ENCODE measurements around the gene NQO2.
"Not testable (repeated sequence)": the region's sequence is repeated elsewhere in the genome, so short reads cannot be mapped to it uniquely, and the experiment has no call there.

NQO2 gene

DNA sequence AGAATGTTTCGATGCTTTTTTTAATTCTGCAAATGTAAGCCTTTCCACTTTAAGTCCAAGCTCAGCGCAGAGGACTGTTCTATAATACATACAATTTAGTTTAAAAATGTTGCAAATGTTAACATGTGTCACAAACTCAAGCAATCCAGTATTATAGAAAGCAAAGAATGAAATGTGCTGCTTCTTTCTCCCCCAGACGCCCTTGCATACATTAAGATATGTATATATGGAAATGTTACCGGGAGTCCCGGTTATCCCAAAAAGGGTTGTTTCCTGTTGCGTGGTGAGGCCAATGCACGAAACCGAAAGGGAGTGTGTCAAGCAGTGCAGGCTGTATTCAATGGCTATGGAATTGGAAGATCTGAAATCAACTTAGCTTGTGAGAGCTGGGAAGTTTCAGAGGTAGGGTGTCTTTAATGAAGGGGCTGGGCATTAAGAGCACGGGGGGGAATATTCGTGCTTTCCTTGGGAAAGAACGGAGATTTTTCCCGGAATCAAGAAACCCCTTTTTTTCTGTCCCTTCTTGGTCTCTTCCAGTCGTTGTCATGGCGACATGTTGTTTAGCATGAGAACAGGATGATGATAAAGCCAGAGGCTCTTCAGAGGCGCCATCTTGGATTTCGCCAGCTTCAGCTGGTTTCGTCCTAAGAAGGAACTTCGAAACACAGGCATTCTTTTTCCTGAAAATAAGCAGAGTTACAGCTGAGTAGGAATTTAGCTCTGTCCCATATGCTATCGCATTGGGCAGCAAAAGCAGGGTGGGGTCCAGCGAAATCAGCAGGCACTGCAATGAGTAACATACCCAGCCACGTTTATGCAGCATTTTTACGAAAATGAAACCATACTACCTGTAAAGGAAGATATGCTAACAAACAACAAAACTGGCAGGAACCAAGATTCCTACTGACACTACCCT lies 10.1 kb upstream of the NQO2 start:
- DNase-seq (ENCODE audit: low read depth): no peak

DNA sequence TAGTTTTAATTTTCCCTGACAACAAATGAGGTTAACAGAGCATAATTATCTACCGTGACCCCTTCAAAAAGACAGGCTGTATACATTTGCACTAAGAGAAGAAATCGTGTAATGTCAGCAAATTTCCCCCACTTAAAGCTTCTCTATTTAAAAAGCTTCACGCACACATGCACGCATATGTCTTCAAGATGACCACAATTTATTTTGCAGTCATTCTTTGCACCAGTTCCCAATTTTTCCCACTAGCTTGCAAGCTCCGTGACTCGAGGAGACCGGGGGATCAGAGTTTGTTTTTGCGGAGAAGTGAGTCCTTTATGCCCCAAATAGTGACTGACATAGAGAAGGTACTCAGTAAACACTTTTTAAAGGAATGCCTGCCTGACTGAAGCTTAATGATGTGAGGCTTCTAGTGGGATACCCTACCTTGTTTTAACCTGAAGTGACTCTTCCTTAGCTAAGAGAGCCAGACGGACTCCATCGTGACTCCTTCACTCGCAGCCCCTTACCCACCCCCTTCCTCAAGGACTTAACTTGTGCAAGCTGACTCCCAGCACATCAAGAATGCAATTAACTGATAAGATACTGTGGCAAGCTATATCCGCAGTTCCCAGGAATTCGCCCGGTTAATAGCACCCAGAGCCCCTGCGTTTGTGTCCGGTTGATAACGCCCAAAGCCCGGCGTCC lies 9.3 kb upstream of the NQO2 start:
- no peak for DNase-seq (ENCODE audit: low read depth)

- no peak for DNase-seq (ENCODE audit: low read depth)
Observed at GRCh38 chr6:2990932-2991506, 8.7 kb upstream of the NQO2 start.

- no peak for DNase-seq (ENCODE audit: low read depth)
Observed at GRCh38 chr6:2992330-2992979, 7.2 kb upstream of the NQO2 start.

- DNase-seq (ENCODE audit: low read depth): no peak
Observed at GRCh38 chr6:2993755-2994317, 5.9 kb upstream of the NQO2 start.

GRCh38 chr6:2998249-2998997 lies 1.3 kb upstream of the NQO2 start:
- DNase-seq (ENCODE audit: low read depth): not testable (repeated sequence)

DNA sequence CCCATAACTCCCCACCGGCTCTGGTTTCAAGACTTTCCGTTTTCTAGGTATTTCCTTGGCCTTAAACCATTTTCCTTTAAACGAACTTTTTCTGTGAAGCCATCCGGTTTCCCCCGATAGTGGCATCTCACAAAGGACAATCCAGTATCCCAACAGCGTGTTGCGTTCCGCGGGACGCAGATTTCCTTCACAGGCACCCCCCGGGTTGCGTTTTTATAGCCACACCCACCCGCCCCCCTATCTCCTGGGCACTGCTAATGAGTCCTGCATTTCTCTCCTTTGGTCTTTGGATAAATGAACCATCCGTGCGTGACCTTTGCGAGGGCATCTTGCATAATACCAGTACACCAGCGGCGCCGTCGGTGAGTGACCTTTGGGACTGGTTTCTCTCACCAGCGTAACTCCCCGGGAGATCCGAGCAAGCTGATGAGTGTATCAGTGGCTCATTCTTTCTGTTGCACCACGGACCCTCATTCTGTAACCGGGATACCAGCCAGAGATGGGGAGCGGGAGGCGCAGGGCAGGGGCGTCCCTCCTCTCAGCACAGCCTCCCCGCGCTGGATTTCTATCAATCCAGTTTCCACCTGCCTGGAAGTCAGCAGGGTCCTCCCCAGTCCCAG lies 586 bp upstream of the NQO2 start:
- DNase-seq (ENCODE audit: low read depth): no peak

GRCh38 chr6:3001146-3001772 lies 1.6 kb downstream of the NQO2 start:
- no peak for DNase-seq (ENCODE audit: low read depth)

DNA sequence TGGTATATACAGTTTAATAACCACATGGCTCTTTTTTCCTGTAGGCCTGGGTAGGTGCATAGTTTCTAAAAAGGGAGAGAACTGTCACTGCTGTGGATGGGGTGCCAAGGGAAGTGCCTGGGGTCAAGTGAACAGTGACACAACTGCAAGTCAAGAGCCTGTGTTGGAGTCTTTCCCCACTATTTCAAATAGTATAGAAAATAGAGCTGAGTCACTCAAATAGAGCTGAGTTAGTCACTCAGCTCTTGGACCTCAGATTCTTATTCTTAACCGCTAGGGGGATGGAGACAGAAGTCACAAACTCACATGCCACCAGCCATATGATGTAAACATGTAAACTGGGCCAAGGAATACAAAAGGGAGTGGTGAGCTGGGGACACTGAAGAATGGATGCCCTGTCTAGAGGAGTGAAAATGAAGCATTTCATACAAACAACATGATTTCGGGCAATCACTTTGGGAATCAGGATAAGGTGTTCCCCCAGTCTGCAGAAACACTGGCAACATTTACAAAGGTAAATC lies 2.1 kb downstream of the NQO2 start:
- DNase-seq (ENCODE audit: low read depth): no peak

DNA sequence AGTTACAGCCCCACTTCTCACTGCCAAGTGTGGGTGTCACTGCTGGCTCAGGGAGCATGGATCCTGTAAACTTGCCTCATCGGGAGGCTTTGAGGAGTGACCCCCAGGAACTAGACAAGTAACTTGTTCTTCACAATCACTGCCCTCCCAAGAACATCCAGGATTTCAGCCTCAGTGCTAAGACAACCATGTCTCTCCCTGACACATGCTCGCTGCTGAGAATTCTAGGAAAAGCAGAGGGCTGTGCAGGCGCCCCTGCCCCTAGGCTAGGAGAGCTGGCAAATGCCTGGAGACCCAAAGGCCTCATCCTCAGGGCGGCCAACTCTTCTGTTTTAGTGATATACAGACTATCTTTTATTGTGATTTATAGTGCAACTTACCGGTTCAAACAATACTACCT lies 3.5 kb downstream of the NQO2 start:
- DNase-seq (ENCODE audit: low read depth): not testable (repeated sequence)

DNA sequence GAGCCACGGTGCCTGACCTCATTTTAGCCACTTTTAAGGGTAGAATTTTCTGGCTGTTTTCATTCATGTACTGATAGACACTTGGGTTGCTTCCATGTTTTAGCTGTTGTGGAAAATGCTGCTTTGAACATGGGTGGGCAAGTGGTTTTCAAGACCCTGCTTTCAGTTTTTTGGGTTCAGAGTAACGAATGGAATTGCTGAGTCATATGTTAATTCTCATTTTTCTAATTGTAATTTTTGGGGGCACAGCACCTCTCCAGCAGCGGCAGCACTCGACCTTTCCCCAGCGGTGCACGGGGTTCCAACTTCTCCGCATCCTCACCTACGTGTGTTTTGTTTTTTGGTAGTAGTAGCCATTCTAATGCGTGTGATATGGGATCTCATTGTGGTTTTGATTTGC lies 5.4 kb downstream of the NQO2 start:
- no peak for DNase-seq (ENCODE audit: low read depth)

- no peak for DNase-seq (ENCODE audit: low read depth)
Observed at GRCh38 chr6:3005874-3006273, 6.2 kb downstream of the NQO2 start.

DNA sequence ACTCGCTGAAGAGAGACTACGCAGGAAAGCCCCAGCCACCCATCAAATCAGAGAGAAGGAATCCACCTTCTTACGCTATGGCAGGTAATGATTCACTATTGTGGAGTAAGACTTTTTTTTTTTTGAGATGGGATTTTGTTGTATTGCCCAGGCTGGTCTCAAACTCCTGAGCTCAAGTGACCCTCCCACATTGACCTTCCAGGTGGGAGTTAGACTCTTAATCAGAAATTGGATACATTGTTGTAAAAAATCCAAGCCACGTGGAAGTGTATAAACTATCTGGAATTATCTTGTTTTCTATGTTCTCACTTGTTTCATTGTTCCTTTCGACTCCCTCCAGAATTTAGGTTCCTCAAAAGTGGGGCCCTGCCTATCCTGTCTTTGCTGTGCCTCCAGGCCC lies 6.8 kb downstream of the NQO2 start:
- no peak for DNase-seq (ENCODE audit: low read depth)

DNA sequence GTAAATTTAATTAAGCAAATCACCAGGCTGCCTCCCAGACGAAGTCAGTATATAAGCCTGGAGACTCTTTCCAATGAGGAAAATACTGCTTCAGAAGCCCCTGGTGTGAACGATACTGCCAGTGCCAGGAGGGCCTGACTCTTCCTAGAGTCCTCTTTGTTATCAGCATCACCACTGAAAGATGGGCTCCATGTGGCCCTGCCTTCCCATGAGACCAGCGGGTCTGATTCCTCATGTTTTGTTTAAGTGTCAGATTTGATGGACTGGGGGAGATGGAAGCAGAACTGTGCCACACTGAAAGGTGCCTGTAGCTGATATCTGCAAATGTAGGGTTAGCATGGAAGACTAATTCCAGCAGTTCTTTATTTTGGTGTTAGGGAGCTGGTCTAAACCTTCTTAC lies 7.9 kb downstream of the NQO2 start:
- no peak for DNase-seq (ENCODE audit: low read depth)

DNA sequence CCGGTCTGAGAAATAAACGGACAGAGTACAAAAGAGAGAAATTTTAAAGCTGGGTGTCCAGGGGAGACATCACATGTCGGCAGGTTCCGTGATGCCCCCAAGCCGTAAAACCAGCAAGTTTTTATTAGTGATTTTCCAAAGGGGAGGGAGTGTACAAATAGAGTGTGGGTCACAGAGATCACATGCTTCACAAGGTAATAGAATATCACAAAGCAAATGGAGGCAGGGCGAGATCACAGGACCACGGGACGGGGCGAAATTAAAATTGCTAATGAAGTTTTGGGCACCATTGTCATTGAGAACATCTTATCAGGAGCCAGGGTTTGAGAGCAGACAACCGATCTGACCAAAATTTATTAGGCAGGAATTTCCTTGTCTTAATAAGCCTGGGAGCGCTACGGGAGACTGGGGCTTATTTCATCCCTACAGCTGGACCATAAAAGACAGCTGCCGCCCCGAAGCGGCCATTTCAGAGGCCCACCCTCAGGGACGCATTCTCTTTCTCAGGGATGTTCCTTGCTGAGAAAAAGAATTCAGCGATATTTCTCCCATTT lies 9.1 kb downstream of the NQO2 start:
- not testable (repeated sequence) for DNase-seq (ENCODE audit: low read depth)

GRCh38 chr6:3009930-3010329 lies 10.2 kb downstream of the NQO2 start:
- DNase-seq (ENCODE audit: low read depth): no peak

- DNase-seq (ENCODE audit: low read depth): no peak
Observed at GRCh38 chr6:3011158-3011557, 11.5 kb downstream of the NQO2 start.

- no peak for DNase-seq (ENCODE audit: low read depth)
Observed at GRCh38 chr6:3011592-3011991, 11.9 kb downstream of the NQO2 start.

DNA sequence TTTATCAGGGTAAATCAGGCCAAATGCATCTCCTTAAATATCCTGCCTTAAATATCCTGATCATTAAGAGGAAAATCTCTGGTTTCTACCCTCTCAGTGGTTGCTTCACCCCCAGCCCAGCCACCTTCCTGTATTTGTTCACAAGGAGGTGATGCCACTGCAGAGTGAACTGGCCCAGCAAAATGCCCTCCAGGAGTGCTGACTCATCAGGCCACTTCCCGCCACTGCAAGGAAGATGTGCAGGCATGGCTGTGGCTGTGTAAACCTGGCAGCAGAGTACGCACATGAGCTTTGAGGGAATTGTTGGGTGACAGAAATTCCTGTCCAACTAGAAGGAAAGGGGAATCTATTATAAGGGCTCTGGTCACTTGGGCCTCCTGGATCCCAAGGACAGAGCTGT lies 13.8 kb downstream of the NQO2 start:
- no peak for DNase-seq (ENCODE audit: low read depth)
